Measurements from ENCODE around the gene PDLIM1.
"Not testable (repeated sequence)": the region's sequence is repeated elsewhere in the genome, so short reads cannot be mapped to it uniquely, and the experiment has no call there.

The PDLIM1 gene

DNA sequence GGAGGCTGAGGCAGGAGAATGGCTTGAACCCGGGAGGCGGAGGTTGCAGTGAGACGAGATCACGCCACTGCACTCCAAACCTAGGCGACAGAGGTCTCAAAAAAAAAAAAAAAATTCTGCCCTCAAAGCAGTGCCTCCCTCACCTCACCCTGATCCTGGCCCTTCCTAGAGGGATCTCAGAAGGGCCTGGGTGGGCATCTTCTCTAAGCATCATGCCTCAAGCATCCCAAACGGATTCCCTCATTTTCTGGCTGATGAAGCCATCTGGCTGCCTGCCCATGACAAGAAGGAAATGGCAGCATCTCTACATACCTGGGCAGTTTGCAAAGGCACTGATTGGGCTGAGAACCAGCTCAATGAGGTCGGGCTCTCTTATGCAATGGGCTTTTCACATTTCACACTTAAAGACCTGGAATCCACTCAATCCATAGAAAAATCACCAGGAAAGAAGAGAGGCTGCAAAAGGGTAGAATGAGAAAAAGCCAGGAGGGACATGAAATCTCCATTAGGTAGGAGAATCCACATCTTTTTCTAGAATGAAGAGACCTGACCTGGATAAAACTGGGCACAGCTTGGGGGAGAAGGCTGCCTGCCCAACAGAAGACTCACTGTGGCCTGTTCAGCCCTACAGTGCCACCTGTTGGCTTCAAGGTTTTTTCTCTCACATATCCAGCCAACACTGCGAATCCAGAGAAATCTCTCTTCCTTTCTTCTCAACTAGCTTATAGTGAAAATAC, 48.1 kb downstream of the PDLIM1 start:
- DNase-seq (ENCODE audit: low read depth in 2 of 2) = no peak

- DNase-seq (ENCODE audit: low read depth in 2 of 2) = no peak
Measured at GRCh38 chr10:95241533-95241932, 49.3 kb downstream of the PDLIM1 start.

GRCh38 chr10:95240811-95241210, 50.0 kb downstream of the PDLIM1 start:
- no peak for DNase-seq (ENCODE audit: low read depth in 2 of 2)

DNA sequence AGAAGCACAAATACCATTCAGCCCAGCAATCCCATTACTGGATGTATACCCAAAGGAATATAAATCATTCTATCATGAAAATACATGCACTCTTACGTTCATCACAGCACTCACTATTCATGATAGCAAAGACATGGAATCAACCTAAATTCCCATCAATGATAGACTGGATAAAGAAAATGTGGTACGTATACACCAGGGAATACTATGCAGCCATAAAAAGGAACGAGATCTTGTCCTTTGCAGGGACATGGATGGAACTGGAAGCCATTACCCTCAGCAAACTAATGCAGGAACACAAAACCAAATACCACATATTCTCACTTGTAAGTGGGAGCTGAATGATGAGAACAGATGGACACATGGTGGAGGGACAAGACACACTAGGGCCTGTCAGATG, 50.7 kb downstream of the PDLIM1 start:
- DNase-seq (ENCODE audit: low read depth in 2 of 2) = not testable (repeated sequence)

DNA sequence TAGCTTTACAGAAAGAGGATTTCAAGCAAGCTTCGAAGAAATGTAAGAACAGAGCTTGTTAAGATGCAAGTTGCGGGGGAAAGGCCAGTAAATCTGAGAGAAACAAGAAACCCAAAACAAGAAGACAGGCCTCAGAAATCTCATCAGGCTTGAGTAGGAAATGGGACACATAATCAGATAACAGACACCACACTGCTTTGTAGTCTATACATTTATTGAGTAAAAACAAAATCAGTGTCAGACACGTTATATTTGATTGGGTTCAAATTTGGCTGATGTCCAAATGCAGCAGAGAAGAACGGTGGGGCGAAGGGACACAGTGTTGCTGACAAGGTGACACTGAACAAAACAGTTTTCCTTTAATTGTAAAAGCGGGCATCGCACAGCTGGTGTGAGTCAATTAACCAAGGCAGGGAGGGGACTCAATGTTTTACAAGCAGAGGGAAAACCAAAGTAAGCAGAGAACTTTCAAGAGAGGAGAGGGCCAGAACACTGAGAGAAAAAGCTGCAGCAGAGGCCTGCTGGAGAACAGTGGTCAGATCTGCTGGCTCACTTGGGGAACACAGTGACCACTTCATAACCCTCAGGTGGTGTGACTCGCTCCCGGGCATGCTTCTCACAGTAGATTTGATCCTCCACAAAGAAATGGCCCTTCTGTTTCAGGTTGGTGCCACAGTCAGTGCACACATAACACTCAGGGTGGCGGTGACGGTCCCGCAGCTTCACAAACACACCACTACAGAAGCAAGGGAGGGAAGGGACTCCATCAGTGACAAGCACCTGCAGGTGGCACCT, 53.2 kb downstream of the PDLIM1 start:
- no peak for DNase-seq (ENCODE audit: low read depth in 2 of 2)

DNA sequence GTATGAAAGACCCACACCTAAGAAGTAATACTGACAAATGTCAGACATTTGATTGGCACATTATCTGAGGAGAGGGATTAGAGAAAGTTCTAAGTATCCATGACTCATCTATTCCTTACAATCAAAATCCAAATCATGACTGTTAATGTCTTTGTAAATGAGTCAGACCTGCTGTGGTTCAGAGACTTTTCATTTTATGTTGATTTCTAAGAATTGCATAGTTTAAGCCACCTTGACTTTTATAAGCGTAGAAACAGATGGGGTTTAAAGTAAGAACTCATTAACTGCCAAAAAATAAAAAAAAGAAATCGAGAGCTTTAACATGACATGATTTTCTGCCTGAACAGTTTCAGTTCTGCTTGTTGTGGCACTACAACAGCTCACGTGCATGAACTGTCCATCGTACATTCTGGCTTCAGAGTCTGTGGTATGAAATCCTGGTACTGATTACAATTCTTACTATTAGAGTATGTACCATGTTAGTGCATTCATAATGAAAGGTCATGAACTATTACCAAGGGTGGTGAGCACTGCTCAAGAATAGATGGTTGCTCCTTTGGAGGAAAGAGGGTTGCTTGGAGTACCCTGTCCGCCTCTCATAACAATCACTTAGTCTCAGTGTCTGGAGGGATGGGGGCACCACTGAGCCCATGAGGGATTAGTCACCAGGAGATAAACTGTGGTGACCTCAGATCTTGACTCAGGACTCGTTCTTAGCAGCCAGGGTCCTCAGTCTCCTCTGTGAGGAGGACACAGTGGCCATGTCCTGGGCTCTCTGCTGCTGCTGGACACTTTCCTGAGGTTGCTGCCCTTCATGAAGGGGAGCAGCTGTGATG, 54.5 kb downstream of the PDLIM1 start:
- DNase-seq (ENCODE audit: low read depth in 2 of 2) = no peak

DNA sequence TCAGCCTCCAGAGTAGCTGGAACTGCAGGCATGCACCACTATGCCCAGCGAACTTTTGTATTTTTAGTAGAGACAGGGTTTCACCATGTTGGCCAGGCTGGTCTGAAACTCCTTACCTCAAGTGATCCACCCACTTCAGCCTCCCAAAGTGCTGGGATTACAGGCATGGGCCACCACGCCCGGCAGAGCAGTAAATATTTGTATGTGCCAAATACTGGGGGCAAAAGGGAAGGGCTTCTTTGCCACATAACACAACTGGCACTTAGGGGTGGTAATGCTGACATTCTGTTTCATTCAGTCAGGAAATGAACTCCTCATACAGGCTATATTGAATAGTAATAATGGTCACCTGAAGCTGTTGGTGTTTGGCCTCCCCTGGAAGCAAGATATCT, 55.1 kb downstream of the PDLIM1 start:
- no peak for DNase-seq (ENCODE audit: low read depth in 2 of 2)

DNA sequence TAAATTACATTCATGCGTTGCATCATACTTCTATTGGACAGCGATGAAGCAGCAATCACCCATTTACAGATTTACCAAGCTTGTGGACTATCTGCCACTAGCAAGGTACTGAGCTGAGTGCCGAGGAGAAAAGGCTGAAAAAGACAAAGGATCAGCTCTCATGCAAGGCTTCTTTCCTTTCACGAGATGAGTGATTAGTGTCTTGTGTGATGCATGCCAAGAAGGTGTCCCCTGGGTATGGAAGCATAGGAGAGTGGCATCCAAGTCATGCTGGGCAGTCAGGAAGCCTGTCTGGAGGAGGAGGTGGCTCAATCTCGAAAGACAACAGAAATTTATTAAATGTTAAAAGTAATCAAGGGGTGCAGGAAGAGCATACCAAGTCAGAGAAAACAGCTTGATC, 55.9 kb downstream of the PDLIM1 start:
- DNase-seq (ENCODE audit: low read depth in 2 of 2) = no peak

DNA sequence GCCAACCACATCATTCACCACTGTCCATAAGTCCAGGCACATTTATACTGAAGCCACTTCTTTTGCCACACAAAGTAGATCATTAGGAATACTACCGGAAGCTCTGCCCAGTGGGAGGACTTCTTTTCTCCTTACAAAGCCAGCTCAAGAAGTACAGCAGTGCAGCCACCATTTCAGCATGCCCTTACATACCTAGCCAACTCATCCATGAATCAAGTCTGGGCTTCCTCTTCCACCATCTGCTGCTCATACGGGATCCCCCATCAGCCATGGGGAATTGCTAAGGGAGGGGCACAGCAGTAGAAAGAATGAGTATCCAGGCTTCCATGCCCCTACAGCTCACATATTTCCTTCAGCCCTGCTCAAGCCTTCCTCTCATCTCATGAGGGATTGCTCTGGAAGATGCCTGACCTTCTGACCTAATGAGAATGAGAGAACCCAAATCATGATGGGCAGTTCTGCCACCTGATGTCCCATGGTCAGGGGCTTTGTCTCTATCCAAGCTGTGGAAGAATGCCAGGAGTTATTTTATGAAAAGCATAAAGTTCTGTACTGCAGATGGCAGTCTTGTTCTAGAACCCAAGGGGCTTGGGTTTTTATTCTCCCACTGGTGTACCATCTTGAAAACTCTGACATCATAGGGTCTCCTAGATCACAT, 57.3 kb downstream of the PDLIM1 start:
- DNase-seq (ENCODE audit: low read depth in 2 of 2) = no peak

DNA sequence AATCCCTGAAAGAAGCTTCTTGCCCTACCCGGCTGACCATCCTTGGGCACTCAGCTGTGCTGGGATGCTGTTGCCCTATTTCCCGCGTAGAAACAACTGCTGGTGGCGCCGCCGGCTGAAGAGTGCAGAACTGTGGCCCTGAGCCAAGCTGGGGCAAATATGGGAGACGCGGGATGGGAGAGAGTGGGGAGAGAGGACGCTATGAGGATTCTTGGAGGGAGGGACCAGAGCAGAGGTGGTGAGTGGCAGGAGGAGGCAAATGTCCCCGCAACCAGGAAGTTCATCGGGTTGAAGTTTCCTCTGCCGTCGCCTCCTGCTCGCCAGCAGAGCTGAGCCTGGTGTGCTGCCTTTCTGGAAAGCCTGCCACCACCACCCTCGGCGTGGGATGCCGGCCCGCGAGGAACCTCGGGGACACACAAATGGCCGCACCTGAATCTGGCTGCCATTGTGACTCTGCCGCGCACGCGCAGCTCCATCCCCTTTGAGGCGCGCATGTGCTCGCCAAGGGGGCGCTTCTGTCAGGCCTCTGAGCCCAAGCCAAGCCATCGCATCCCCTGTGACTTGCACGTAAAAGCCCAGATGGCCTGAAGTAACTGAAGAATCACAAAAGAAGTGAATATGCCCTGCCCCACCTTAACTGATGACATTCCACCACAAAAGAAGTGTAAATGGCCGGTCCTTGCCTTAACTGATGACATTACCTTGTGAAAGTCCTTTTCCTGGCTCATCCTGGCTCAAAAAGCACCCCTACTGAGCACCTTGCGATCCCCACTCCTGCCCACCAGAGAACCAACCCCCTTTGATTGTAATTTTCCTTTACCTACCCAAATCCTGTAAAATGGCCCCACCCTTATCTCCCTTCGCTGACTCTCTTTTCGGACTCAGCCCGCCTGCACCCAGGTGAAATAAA, 59.9 kb downstream of the PDLIM1 start:
- DNase-seq (ENCODE audit: low read depth in 2 of 2) = peak; percentile 19 to 29

DNA sequence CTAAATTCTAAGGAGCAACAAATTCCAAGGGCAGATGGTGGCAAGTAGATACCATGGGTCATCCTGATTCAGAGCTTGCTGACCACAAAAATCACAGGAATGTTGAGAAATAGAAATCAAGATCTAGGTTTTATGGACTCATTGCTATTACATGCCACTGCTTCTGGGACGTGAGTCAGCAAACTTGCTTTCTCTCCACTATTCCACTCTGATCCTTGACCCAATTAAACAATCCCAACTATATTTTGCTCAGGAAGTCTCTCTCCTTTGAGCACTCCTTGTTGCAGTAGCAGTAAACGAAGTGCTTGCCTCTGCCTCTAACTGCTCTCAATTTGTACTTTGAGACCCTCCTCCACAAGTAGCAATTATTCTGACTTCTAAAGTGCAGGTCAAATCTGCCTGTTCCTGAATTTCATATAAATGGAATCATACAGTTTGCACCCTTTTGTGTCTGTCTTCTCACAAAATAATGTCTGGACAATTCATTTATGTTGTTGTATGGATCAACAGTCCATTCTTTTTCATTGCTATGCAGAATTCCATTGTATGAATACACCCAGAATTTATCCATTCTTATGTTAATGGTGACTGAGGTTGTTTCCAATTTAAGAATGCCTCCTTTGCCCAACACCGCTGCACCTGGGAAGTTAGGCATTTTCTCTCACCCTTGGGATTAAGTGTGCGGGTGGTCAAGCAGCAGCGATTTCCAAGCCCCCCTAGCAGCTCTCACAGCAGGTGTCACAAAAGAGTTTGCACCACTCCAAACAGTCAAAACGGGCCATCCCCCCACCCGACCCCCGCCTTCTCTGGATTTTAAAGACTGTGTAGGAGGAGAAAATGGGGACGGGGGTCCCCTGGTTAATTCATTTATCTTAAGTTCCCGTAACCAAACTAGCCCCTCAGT, 60.8 kb downstream of the PDLIM1 start:
- no peak for DNase-seq (ENCODE audit: low read depth in 2 of 2)

DNA sequence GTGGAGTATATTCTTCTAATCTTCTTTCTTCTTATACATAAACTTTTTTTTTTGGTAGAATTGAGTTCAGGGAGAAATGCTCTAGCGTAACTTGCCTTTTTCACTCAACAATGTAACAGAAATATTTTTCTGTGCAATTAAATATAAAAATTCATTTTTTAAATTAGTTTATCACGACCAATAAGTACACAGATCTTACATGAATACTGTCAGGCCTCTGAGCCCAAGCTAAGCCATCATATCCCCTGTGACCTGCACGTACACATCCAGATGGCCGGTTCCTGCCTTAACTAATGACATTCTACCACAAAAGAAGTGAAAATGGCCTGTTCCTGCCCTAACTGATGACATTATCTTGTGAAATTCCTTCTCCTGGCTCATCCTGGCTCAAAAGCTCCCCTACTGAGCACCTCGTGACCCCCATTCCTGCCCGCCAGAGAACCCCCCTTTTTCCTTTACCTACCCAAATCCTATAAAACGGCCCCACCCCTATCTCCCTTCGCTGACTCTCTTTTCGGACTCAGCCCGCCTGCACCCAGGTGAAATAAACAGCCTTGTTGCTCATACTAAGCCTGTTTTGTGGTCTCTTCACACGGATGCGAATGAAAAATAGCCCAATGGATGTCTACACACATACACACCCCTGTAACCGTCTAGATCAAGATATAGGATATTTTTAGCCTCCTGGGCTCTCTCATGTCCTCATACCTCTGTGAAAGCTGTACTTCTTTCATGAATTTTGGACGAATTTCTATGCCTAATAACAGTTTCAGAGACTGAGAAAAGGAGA, 61.7 kb downstream of the PDLIM1 start:
- DNase-seq (ENCODE audit: low read depth in 2 of 2) = not testable (repeated sequence)

DNA sequence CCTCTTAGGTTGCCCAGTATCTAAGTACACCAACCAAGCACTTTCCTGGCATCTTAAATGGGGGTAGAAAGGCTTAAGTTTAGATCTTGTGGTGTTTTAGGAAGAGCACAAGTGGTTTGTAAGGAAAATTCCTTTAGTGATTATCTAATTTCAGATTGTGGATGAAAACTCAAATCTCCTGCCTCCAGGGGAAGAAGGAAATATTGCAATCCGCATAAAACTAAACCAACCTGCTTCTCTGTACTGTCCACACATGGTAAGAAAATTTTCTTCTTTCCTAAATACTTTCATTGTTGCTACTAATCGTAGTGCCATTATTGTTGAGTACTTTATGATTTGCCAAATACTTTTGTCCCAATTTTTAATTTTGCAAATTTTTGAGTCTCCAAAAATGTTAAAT, 65.7 kb downstream of the PDLIM1 start:
- no peak for DNase-seq (ENCODE audit: low read depth in 2 of 2)

- DNase-seq (ENCODE audit: low read depth in 2 of 2) = no peak
Measured at GRCh38 chr10:95221124-95221523, 69.7 kb downstream of the PDLIM1 start.

GRCh38 chr10:95220539-95220938, 70.3 kb downstream of the PDLIM1 start:
- DNase-seq (ENCODE audit: low read depth in 2 of 2) = no peak

GRCh38 chr10:95217476-95217875, 73.3 kb downstream of the PDLIM1 start:
- no peak for DNase-seq (ENCODE audit: low read depth in 2 of 2)

GRCh38 chr10:95214793-95215192, 76.0 kb downstream of the PDLIM1 start:
- no peak for DNase-seq (ENCODE audit: low read depth in 2 of 2)

GRCh38 chr10:95214369-95214768, 76.4 kb downstream of the PDLIM1 start:
- DNase-seq (ENCODE audit: low read depth in 2 of 2) = no peak

Data from stimulated activated CD8-positive, alpha-beta memory T cell treated with anti-CD3 and anti-CD28 coated beads, Interleukin-15, amount 100 ng/mL, for 4 hours (primary cell).